HG03066 (cell line): Measurements from ENCODE around the gene SYCE1L.

Experiments
- ATAC-seq: cut with Tn5 transposase; IDR thresholded peaks from one replicate; pipeline ENCODE4 v1.9.1; 2021; ENCODE audit warnings: low read depth; ENCODE audit not compliant: unreplicated experiment

The SYCE1L gene

DNA sequence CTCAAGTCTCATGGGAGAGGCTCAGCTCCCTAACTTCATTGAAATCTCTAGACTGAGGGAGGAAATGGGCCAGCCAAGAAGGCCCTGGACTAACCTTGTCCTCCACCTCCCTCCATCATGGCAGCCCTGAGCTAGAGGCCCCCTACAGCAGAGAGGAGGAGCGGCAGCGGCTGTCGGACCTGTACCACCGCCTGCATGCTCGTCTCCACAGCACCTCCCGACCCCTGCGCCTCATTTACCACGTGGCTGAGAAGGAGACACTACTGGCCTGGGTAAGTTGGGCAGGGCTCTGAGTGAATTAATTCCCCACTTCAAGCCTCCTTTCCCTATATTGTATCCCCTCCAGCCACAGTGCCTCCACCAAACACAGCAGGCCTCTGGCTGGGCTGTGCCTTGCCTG, 3.8 kb upstream of the SYCE1L start:
- ATAC-seq, result no peak

DNA sequence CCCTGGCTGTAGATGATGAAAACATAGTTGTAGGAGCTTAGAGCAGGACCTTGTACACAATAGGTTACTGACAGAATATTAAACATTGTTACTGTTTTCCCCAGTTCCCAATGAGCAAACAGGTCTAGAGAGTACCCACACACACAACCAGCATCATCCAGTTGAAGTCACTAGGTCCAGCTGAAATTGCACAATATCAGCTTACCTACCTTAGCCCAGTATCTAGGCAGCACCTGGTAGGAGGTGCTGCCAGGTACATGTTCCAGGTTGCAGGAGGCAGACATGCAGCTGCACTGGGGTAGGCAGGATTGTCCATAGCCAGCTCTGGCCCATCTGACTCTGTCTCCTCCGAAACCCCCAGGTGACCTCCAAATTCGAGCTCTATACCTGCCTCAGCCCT, 1.5 kb upstream of the SYCE1L start:
- no peak for ATAC-seq

- no peak for ATAC-seq
Measured at GRCh38 chr16:77206533-77206932, 7.3 kb downstream of the SYCE1L start.

DNA sequence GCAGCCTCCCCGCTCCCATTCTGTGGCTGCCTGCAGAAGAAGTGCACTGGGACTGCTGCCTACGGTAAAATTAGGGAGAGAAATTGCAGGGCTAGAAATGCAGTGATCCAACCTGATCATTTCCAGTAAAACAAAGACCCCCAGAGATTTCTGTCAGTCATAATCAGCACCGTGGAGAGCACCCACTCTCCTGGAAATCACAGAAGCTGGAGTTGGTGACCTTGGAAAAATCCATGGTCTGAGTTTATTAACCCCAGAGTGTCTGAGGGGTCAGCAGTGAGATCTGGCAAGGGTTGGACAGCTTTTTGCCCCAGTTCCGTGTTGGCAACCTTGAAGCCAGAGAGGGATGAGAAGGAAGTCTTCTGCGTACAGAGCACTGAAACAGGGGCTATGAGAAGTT, 7.8 kb downstream of the SYCE1L start:
- ATAC-seq, result no peak

GRCh38 chr16:77208382-77208781, 9.2 kb downstream of the SYCE1L start:
- no peak for ATAC-seq

DNA sequence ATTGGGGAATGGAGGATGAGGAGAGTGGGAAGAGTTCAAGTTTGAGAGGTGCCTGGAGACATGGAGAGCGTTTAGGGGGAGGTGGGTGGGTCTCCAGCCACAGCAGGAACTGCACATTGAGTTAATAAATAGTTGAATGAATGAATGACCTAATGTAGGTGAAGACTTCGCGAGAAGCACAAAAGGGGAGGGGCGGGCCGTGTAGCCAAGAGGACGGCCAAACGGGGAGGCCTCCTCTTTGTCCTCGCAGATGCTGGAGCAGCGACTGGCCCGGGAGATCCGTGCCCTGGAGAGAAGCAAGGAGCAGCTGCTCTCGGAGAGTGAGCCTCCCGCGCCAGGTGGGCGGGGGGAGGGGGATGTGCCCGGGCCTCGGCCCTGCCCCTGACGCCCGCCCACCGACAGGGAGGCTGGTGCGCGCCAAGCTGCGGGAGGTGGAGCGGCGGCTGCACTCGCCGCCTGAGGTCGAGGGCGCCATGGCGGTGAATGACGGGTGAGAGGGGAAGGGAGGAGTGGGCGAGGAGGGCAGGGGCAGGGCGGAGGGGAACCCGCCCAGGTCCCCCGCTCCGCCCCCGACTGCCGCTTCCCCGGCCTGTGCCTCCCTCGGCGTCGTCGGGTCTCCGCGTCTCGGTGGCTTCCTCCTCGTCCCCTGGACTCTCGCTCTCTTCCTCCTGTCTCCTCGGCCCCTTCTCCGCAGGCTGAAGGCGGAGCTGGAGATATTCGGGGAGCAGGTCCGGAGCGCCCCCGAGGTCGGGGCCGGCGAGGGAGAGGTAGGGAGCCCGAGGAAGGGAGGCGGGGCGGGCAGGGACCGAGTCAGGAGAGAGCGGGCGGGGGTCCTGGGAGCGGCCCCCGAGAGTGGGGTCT, 12.9 kb downstream of the SYCE1L start:
- peak; percentile 62 for ATAC-seq

DNA sequence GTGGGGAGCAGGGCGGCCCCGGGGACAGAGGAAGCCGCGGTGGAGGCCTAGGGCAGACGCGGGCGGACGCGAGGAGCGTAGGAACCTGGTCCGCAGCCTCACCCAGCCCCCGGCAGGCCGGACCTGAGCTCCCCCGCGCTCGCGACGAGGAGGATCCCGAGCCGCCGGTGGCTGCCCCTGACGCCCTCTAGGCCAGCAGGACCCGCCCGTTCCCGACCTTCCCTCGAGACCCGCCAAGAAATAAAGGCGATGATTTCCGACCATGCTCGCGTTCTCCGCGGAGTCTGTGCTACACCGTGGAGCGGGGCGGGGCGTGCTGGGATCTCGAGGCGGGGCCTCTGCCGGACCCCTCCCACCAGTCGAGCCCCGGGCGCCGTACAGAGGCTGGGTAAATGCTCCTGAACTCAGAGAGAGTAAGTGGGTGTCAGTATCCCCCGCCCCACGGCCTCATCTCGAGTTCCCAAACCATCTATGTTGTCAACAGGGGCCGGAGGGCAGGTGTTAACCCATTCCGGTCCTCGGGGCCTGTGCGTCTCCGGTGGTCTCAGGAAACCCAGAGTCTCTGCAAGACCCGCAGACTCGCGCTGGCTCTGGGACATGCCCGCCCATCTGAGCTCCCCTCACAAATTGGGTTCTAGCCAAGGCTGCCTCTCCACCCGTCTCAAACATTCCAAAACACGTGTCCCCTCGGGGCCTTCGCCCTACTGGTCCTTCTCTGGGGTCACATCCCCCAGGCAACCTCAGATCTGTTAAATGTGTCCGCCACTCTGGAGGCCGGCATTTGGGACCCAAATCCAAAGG, 13.7 kb downstream of the SYCE1L start:
- ATAC-seq, result peak; percentile 78

GRCh38 chr16:77213542-77214106, 14.4 kb downstream of the SYCE1L start:
- ATAC-seq, result no peak

DNA sequence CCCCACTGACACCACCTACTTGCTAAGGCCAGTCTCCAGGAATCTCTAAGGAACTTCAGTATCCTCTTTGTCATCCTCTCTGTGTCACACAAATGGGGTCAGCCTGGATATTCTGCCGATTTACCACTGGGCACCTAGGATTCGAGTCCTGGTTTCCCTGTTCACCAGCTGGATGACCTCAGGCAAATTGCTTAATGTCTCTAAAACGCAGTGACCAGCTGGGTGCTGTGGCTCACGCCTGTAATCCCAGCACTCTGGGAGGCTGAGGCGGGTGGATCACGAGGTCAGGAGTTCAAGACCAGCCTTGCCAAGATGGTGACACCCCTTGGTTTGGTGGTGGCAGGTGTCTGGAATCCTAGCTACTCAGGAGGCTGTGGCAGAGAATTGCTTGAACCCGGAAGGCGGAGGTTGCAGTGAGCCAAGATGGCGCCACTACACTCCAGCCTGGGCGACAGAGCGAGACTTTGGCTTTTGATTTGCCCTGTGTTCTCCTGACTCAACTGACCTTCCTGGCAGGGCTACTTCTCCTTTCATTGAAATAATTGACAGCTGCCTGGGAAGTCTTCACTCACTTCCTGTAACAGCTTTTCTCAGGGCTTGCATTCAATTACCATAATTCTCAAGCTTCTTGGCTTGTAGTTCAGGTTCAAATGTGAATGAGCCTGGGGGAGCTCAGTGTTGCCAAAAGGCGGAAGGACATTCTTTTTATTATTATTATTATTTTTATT, 15.4 kb downstream of the SYCE1L start:
- ATAC-seq, result no peak

DNA sequence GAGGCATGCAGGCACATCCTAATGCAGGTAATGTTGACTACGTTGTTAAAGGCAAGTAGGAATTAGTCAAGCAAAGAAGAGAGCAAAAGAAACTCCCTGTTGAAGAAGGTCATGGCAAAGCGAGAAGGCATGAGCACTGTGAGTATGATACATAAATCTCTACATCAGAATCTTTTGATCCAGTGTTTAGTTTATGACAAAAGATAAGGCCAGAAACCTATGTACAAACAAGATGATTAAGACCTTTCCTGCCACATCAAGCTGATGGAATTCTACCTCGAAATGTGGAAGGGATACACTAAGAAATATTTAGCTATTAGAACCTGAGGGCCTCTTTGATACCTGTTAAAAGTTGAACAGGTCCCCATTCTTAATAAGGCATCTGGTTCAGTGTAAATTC, 20.2 kb downstream of the SYCE1L start:
- no peak for ATAC-seq

DNA sequence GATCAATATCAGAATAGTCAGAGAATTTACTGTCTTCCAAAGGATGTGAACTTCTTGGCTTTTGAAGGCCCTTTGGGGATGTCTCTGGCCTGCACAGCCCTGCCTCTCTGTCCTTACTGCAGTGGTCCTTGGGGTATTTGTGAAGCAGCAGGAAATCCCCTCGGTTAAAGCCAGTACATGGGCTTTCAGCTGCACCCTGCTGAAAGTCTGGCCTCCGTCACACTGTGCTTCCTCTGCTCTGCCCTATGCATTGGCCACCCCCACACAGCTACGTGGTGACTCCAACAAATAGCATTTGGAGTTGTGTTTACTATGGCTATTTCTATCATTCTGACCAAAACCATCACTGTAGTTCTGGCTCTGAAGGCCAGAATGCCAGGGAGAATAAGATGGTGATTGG, 21.2 kb downstream of the SYCE1L start:
- ATAC-seq, result peak; percentile 64

DNA sequence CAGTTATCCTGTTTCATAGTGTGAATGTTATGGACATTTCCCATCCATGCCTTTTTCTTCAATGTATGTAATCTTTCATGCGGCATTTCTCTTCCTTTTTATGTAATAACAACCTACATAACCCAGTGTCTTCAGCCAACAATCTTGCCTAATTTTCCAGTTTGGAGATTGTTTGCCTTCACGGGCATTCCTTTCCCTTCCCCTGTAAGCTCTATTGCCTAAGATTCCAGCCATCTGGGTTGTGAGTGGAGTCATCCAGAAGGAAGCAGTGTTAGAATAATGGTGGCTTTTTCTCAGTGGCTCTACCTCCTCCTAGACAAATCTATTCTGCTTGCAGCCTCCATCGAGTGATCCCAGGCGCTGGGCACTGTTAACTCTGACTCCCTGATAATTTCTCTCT, 22.3 kb downstream of the SYCE1L start:
- ATAC-seq, result no peak

DNA sequence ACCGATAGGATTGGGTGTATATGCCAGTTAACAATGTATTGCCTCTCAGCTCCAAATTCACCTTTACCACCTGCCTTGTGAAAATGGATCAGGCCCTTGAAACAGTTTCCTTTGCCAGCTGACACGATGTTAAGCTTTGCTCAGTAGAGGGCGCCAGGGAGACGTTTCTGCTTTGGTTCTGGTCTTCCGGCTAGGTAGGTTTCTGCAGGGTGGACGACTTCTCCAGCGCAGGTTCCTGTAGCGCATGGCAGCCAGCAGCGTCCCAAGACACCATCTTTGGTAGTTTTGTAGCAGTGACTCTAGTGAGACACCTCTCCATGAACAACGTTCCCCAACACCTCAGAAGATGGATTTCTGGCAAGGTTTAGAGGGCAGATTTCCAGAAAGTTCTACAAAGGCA, 24.0 kb downstream of the SYCE1L start:
- ATAC-seq, result no peak

GRCh38 chr16:77225182-77225581, 26.0 kb downstream of the SYCE1L start:
- ATAC-seq, result no peak

- no peak for ATAC-seq
Measured at GRCh38 chr16:77227745-77228144, 28.5 kb downstream of the SYCE1L start.

DNA sequence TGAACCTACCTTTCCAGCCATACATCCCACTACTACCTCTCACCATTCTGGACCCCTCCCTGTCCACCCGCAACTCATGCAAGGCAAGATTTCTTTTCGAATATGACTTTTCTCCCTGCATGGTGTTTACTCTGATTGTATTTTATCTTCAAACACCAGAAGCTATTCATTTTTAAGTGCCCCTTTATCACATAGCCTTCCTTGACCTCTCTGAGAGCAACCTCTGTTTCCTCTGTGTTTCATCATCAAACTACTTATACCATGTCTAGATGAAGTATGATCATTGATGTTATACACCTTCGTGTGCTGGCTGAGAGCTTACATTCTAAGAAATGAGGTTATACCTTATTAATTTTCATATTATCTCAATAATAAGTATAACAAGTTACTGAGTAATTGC, 31.8 kb downstream of the SYCE1L start:
- ATAC-seq, result no peak

GRCh38 chr16:77233799-77234519, 34.8 kb downstream of the SYCE1L start:
- ATAC-seq, result no peak

- ATAC-seq, result no peak
Measured at GRCh38 chr16:77234611-77235010, 35.4 kb downstream of the SYCE1L start.

- peak; percentile 98 for ATAC-seq
Measured at GRCh38 chr16:77236063-77236511, 36.9 kb downstream of the SYCE1L start.

DNA sequence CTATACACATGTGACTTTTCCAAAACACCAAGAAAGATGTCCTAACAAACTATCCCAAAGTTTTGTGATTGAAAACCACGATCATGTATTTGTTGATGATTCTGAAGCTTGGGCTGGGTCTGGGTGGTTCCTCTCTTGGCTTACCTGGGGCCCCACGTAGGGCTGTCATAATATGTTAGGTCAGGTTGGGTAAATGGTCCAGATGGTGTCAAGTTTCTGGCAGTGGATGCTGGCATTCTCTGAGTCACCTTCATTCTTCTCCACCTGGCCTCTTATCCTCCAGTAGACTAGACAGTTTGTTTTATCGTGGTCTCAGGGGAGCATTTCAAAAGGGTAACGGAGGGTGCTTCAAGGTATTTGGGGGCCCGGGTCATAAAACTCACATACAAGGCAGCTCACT, 39.4 kb downstream of the SYCE1L start:
- ATAC-seq, result no peak
